ENCODE data around the gene TCHP. TPM values are rescaled to one million over a fixed set of nuclear protein-coding genes. Genes with fewer than 3 reads are reported as not detected.

Gene TCHP
- total and polyA plus RNA-seq, 2 of the 13 experiments (the other 11 are each of a cell fraction or from before 2014, with no cell fraction given) = 6.7 to 12.2 TPM

GRCh38 chr12:109910969-109911348 is 10.9 kb downstream of the TCHP start (continued):
- TF ChIP-seq THRA (CRISPR knock-in tag; IDR thresholded peaks at IDR 0.05; ENCODE audit: borderline replicate concordance) = no peak
- no peak for TF ChIP-seq PLSCR1 (CRISPR knock-in tag; IDR thresholded peaks at IDR 0.05; ENCODE audit: borderline replicate concordance)
- no peak for TF ChIP-seq RFX5 (IDR thresholded peaks at IDR 0.05; ENCODE audit: low read depth, low read length)
- TF ChIP-seq JUND (CRISPR knock-in tag; IDR thresholded peaks at IDR 0.05) = no peak
- TF ChIP-seq ZBTB38 (CRISPR knock-in tag; IDR thresholded peaks at IDR 0.05) = peak; percentile 76
- peak; percentile 22; the same call in 1 of the 2 replicates for TF ChIP-seq IRF9 (CRISPR knock-in tag; IDR thresholded peaks at IDR 0.05; ENCODE audit: borderline replicate concordance)
- TF ChIP-seq NR2F6 (IDR thresholded peaks at IDR 0.05) = no peak
- TF ChIP-seq NR2F6 (CRISPR knock-in tag; IDR thresholded peaks at IDR 0.05) = no peak
- peak; percentile 55; the same call in 1 of the 2 replicates for TF ChIP-seq TARDBP (CRISPR knock-in tag; IDR thresholded peaks at IDR 0.05)
- no peak for TF ChIP-seq RNF219 (CRISPR knock-in tag; IDR thresholded peaks at IDR 0.05)
- no peak for TF ChIP-seq RAD51 (IDR thresholded peaks at IDR 0.05; ENCODE audit: borderline replicate concordance)
- TF ChIP-seq ZFX (CRISPR knock-in tag; IDR thresholded peaks at IDR 0.05; ENCODE audit: low read depth) = peak; percentile 46; the same call in 1 of the 2 replicates
- TF ChIP-seq ZC3H4 (CRISPR knock-in tag; IDR thresholded peaks at IDR 0.05; ENCODE audit: borderline replicate concordance) = no peak
- TF ChIP-seq REPIN1 (CRISPR knock-in tag; IDR thresholded peaks at IDR 0.05; ENCODE audit: borderline replicate concordance, low read depth) = peak; percentile 59; the same call in 1 of the 2 replicates
- no peak for TF ChIP-seq HCFC1 (IDR thresholded peaks at IDR 0.05; ENCODE audit: low read depth, low read length)
- peak; percentile 44; the same call in 1 of the 2 replicates for TF ChIP-seq BHLHE40 (IDR thresholded peaks at IDR 0.05; ENCODE audit: low read length)
- no peak for TF ChIP-seq JDP2 (CRISPR knock-in tag; IDR thresholded peaks at IDR 0.05; ENCODE audit: borderline replicate concordance)
- TF ChIP-seq TERF1 (CRISPR knock-in tag; IDR thresholded peaks at IDR 0.05) = no peak
- TF ChIP-seq THAP7 (CRISPR knock-in tag; IDR thresholded peaks at IDR 0.05) = no peak
- TF ChIP-seq ZNF33A (CRISPR knock-in tag; IDR thresholded peaks at IDR 0.05; ENCODE audit: borderline replicate concordance) = no peak
- TF ChIP-seq ADNP (CRISPR knock-in tag; IDR thresholded peaks at IDR 0.05) = 0 out of 2 replicates have a peak, but pooled peaks have one; percentile 39
- no peak for TF ChIP-seq ZNF143 (CRISPR knock-in tag; IDR thresholded peaks at IDR 0.05)
- no peak for TF ChIP-seq ZFP41 (CRISPR knock-in tag; IDR thresholded peaks at IDR 0.05; ENCODE audit: borderline replicate concordance)
- no peak for TF ChIP-seq ZNF619 (CRISPR knock-in tag; IDR thresholded peaks at IDR 0.05)
- peak; percentile 18; the same call in 1 of the 2 replicates for TF ChIP-seq HDAC2 (CRISPR knock-in tag; IDR thresholded peaks at IDR 0.05)

Data from HepG2 (cell line).